GM18502 (cell line): ENCODE results near the gene DLGAP4.

ENCODE experiments used
- ATAC-seq: cut with Tn5 transposase; IDR thresholded peaks from one replicate; pipeline ENCODE4 v1.9.1; 2021; ENCODE audit warnings: mild to moderate bottlenecking; ENCODE audit not compliant: unreplicated experiment, poor library complexity

DLGAP4 gene

DNA sequence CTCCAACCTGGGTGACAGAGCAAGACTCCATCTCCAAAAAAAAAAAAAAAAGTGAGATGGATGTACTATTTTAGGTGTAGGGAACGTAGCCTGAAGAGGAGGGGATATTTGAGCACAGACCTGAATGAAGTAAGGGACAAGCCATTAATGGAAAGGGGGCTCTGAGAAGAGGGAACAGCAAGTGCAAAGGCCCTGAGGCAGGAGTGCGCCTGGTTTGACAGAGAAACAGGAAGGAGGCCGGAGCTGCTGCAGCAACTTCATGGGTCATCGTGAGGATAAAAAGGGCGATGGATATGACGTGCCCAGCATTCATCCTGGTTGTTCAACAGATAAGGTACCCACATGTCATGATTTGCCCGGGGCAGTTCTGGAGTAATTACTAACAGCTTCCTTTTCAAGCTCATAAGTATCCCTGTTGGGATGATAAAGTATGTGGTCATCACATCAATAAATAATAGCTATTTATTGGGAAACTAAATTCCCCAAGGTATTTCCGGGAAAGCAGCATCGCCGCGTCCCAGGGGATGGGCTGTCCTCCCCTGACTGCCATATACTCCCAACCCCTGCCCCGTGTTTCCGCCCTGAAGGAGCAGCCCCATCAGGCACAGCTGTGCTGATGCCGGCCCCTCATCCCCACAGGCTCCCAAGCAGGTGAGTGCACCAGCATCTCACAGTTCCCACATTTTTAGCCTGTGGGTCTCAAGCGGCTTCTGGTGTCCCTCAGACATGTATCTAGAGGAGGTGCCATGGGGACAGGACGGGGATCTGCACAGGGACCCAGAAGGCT, 43.4 kb downstream of the DLGAP4 start:
- no peak for ATAC-seq

- no peak for ATAC-seq
Measured at GRCh38 chr20:36350439-36350838, 44.3 kb downstream of the DLGAP4 start.

DNA sequence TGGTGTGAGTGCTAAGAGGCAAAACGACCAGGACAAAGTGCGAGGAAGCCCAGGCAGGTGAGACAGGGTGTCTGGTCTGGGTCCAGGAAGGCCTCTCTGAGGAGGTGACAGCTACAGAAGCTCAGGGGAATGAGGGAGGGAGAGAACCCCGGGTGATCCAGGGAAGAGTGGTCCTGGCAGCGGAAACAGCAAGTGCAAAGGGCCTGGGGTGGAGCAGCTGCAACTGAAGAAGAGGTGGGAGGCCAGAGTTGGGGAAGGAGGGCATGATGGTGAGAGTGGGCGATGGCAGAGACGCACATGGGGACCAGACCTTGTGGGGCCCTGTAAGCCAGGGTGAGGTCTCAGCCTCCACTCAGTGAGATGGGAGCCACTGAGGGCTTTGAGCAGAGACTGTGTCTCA, 45.8 kb downstream of the DLGAP4 start:
- ATAC-seq = no peak

DNA sequence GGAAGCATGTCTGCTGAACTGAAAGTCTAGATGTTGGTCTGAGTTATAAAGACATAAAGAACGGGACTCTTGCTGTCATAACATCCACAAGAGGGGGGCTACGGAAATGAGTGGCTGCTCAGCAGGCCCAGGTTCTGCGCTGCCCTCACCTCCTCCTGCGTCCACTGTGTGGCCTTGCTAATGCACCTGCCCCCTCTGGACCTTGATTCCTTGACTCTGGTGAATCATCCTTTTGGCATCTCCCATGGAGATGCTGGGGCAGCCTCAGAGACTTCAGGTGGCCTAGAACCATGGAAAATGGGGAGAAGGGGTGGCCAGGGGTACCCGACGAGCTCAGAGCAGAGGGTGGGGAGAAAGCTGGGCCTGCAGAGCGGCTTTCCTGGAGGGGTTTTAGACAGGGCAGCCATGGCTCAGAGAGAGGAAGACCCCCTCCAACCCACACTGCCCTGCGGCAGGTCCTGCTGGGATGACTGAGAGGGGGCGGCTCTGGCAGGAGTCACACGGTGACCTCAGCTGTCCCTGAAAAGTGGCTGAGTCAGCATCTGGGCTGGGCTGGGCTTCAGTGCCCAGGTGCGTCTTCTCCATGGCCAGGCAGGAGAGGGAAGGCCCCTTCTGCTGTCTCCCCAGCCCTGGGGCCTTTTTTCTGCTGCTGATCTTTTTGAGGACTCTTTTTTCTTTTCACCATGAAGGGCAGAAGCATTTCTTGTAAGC, 46.9 kb downstream of the DLGAP4 start:
- no peak for ATAC-seq

DNA sequence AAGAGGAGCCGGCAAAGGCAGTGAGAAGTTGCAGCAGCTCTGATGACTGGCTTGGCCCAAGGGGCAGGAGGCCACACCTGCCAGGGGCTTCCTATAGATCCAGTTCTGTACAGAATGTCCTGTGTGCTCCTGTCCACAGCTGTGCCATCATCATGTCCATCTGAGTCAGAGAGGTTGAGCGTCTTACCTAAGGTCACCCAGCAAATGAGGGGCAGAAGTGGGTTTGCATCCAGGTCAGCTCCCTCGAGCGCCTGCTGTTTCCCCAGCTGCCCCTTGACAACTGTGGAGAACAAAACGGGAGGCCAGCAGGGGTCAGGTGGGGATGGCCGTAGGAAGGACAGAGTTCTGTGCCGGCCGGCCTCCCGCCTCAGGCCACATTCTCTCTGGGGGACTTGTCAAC, 47.6 kb downstream of the DLGAP4 start:
- ATAC-seq = no peak

DNA sequence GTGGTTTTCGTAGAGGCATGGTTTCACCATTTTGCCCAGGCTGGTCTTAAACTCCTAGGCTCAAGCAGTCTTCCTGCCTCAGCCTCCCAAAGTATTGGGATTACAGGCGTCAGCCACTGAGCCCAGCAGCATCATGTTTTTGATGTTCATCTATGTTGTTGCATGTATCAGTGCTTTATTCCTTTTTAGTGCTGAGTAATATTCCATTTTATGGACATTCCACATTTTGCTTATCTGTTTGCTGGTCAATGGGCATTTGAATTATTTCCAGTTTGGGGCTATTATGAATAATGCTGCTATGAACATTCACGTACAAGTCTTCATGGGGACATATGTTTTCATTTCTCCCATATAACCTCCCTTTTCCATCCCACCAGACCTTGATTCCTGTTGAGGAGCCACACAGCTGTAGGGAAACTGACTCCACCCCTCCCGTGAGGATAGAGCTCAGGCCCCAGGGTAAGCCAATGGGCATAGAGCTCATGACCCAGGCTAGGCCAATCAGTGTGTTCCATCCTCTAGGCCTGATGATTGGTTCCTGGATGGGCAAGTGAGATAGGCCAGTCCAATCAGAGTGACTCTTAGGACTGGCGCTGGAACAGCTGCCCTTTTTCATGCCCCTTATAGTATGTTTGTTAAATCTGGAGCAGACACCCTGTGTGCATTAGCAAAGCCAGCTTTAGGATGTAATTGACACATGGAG, 49.5 kb downstream of the DLGAP4 start:
- ATAC-seq = no peak

- ATAC-seq = no peak
Measured at GRCh38 chr20:36359668-36360406, 53.7 kb downstream of the DLGAP4 start.

- ATAC-seq = no peak
Measured at GRCh38 chr20:36360429-36360828, 54.3 kb downstream of the DLGAP4 start.

- ATAC-seq = no peak
Measured at GRCh38 chr20:36361406-36361805, 55.3 kb downstream of the DLGAP4 start.

GRCh38 chr20:36362261-36362660, 56.1 kb downstream of the DLGAP4 start:
- ATAC-seq = no peak

DNA sequence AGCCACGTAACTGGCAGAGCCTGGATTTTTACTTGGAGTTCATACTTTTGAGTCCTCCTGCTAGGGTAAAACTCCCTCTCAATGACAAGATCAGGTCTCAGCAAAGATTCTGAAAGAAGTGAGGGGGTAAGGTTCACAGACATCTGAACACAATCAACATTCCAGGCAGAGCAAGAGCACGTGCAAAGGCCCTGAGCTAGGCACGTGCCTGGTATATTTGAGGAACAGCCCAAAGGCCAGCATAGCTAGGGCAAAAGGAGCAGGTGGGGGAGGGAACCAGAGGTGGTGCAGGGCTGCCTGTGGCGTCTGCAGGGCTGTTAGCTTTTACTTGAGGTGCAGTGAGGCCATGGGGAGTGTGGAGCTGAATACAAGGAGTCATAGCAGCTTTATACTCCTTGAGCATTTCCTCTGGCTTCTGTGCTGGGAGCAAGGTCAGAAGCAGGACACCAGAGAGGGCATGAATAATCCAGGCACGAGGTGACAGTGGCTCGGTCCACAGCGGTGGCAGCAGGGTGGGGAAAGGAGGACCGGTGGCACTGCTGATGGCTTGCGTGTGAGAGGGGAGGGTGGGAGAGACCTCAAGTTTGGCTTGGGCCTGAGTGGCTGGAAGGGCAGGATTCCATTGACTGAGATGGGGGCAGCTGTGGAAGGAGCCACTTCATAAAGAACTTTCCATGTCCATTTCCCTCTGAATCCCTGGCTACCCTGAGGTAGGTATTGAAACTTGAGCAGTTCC, 57.0 kb downstream of the DLGAP4 start:
- ATAC-seq = no peak

GRCh38 chr20:36364506-36364905, 58.4 kb downstream of the DLGAP4 start:
- no peak for ATAC-seq

GRCh38 chr20:36366623-36367369, 60.7 kb downstream of the DLGAP4 start:
- no peak for ATAC-seq

- no peak for ATAC-seq
Measured at GRCh38 chr20:36367370-36367745, 61.2 kb downstream of the DLGAP4 start.

DNA sequence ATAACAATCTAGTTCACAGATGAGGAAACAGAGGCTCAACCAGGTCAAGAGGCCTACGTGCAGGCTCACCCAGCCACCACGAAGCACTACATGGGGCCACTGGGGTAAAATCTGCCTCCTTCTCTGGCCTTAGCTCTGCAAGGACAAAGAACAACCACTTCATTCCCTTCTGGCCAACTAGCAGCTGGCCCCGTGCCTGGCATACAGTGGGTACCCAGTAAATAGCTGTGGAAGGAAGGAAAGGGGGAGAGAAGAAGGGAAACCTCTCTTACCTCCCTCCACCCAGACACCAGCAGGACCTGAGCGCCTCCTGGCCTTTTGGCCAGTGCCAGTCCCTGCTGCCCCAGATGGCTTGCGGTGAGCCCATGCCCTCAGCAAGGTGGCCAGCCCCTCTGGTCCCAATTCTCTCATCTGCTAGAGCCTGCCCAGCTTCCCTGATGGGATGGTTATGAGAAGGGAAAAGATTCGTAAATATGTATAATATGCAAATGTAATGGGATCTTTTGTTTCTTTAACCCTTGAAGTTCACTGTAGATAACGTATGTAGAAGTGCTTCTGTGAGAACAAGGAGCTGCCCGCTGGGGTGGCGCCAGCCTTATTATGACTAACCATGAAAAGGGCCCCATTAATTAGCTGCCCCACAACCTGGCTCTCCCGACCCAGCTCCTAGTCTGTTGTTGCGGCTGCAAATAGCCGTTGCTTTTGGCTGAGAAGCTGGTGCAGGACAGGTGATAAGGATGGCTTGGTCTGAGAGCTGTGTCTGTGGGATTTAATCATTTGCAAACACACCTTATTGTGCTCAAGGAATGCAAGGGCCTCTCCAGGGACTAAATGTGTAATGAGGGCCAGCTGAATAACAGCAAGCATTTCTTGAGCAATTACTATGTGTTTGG, 62.0 kb downstream of the DLGAP4 start:
- ATAC-seq = no peak

DNA sequence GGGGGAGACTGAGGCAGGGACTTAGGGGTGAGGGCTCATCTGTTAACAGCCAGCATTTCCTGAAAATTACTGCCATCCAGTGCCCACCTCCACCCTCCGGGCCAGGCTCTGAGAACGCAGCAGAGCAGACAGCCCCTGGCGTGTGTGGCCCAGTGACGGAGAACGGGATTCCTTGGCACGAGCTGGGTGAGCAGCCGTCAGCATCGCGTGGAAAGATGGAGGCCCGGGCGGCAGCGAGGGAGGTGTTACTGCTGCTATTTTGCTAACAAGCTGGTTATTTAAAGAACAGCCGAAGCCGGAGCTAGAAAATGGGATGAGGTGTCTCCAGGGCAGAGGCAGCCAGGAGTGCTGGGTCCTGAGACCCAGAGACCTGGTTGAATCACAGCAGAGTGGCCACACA, 62.7 kb downstream of the DLGAP4 start:
- ATAC-seq = no peak

DNA sequence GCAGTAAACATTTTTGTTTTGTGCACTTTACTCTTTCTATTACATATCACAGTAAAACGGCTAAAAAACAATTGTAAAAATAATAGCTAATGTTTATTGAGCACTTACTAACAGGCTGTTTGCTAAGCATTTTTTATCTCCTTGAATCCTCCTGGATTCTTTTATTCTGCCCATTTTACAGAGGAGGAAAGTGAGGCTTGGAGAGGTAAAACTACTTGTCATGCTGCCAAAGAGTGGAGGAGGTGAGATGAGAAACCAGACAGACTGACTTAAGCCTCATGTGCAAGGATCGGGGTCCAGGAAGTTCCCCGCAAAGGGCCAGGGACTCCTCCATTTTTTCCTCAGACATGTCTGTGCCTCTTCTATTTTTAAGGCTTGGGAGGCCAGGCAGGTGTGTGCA, 63.6 kb downstream of the DLGAP4 start:
- ATAC-seq = no peak
